ENCODE measurements around the gene DYNC2I2. TPM values are rescaled to one million over a fixed set of nuclear protein-coding genes. Genes with fewer than 3 reads are reported as not detected.

The DYNC2I2 gene
- total and polyA plus RNA-seq, 2 of the 4 experiments (the other 2 are of a cell fraction), result 33.7 to 37.1 TPM

DNA sequence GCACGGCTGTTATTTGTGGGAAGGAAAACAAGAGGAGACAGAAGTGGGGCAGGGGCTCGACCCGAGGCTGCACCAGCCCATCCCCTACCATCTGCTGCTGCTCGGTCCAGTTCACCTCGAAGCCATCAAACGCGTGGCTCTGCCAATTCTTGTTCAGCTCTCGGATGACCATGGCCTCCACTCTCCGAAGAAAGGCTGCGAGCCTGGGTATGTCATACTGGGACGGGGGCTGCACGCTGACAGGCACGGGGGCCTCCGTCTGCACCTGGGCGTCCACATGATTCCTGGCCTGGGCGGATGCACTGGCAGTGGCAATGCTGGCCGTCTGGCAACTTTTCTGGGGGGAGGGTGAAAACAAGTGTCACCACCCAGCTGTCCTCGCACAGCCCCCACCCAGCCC is 16.0 kb downstream of the DYNC2I2 start:
- Histone ChIP-seq H3K9ac (ENCODE audit: low read depth, low read length) (no peak overlapping the region), H3K36me3 (ENCODE audit: control insufficient read depth, insufficient read depth, low read length) (peaks cover 4% of the 10 kb centered on the region), H2AK5ac (ENCODE audit: low read depth, low read length) (no peak overlapping the region), H4K8ac (ENCODE audit: low read depth in 2 of 2, low read length in 2 of 2) (no peak overlapping the region), H3K27me3 (ENCODE audit: control insufficient read depth, insufficient read depth, low read length) (no peaks in the 10 kb centered on the region), H2BK5ac (ENCODE audit: low read depth, low read length, poor library complexity, severe bottlenecking) (no peak overlapping the region), H3K23ac (ENCODE audit: low read depth, low read length) (no peak overlapping the region), H3K14ac (replicated peaks; ENCODE audit: low read depth, low read length) (no peak overlapping the region), H3K56ac (ENCODE audit: extremely low read depth, insufficient read depth, low read length) (no peak overlapping the region), H3K4me3 (ENCODE audit: insufficient read depth, low read depth, low read length) (no peak overlapping the region), H3K4me1 (ENCODE audit: control insufficient read depth, insufficient read depth, low read length) (peaks cover 10% of the 10 kb centered on the region), H3K9me3 (ENCODE audit: control insufficient read depth, insufficient read depth, low read length) (no peaks in the 10 kb centered on the region), H2AK9ac (replicated peaks; ENCODE audit: low read depth, low read length, poor library complexity) (peak overlapping the region; percentile 16), H3K18ac (ENCODE audit: low read depth, low read length) (no peak overlapping the region), H3K4ac (ENCODE audit: low read depth, low read length) (no peak overlapping the region), H4K20me1 (ENCODE audit: insufficient read depth, low read length) (no peaks in the 10 kb centered on the region), H3K9me1 (ENCODE audit: insufficient read depth, low read length) (peaks cover 14% of the 10 kb centered on the region; the same call in 1 of the 2 replicates), H2AFZ (replicated peaks; ENCODE audit: low read length, poor library complexity) (no peak overlapping the region), H2BK20ac (ENCODE audit: low read depth, low read length) (no peak overlapping the region), H2BK120ac (ENCODE audit: low read depth, low read length) (no peak overlapping the region), H4K91ac (ENCODE audit: insufficient read depth, low read depth, low read length) (no peak overlapping the region), H3K27ac (ENCODE audit: insufficient read depth, low read length) (no peak overlapping the region), H3K79me1 (ENCODE audit: low read depth in 1 of 2, low read length in 2 of 2) (peaks cover 12 to 47% of the 10 kb centered on the region in 2 experiments; a peak in 3 of 4 replicates), H2BK15ac (ENCODE audit: low read depth, low read length) (no peak overlapping the region), H4K5ac (ENCODE audit: low read depth, low read length) (no peak overlapping the region), H3K4me2 (ENCODE audit: low read depth, low read length) (no peak overlapping the region)
- ChIA-PET CTCF (no interaction called here), POLR2A (ENCODE audit: unreplicated experiment) (no interaction called here)
- DNase-seq (no peak), ATAC-seq (ENCODE audit: low read depth) (no peak)
- WGBS, 2 experiments (ENCODE audit: extremely low coverage in 2 of 2, insufficient read length in 1 of 2), result 99% methylated on average over 11 of the region's 18 CpGs; no CpG with 5 or more reads in 1 of the 2 experiments
- TF ChIP-seq NFE2L2 (IDR thresholded peaks at IDR 0.05; ENCODE audit: low read depth, low read length) (no peak), RFX5 (IDR thresholded peaks at IDR 0.05; ENCODE audit: low read depth, low read length) (no peak), SMC3 (IDR thresholded peaks at IDR 0.05; ENCODE audit: low read depth, low read length) (no peak), MAZ (IDR thresholded peaks at IDR 0.05; ENCODE audit: borderline replicate concordance, low read depth, low read length) (no peak), BHLHE40 (IDR thresholded peaks at IDR 0.05; ENCODE audit: low read depth, low read length) (no peak), CHD1 (IDR thresholded peaks at IDR 0.05; ENCODE audit: low read depth, low read length) (no peak), MAFK (IDR thresholded peaks at IDR 0.05; ENCODE audit: low read depth, low read length) (no peak), CEBPB (IDR thresholded peaks at IDR 0.05; ENCODE audit: low read depth, low read length) (no peak), FOS (IDR thresholded peaks at IDR 0.05; ENCODE audit: low read depth, low read length) (no peak), ELK1 (IDR thresholded peaks at IDR 0.05; ENCODE audit: borderline replicate concordance, low read depth, low read length) (no peak), MXI1 (IDR thresholded peaks at IDR 0.05; ENCODE audit: borderline replicate concordance, low read depth, low read length) (no peak)
- no TSS peak for BruUV-seq (replicated peaks)
- intact Hi-C loops (cut with micrococcal nuclease), result no loop called here
- dilution Hi-C loops (cut with HindIII; ENCODE audit: low sequenced_read_pairs, unreplicated experiment), result no loop called here
- in situ Hi-C loops (cut with MboI; ENCODE audit: low sequenced_read_pairs), result no loop called here
